DOHH2 (cell line): ENCODE measurements around the gene ARF1.

Experiments used
- CTCF ChIP-seq: fragments of 200-600 bp; sonication (generic); IDR thresholded peaks from one replicate; pipeline ENCODE4 v1.5.1; 2014; ENCODE audit warnings: antibody characterized with exemption, mild to moderate bottlenecking, low read depth, low read length; ENCODE audit not compliant: poor library complexity, severe bottlenecking
- EZH2phosphoT487 ChIP-seq: fragments of 200-600 bp; sonication (generic); IDR thresholded peaks from 2 replicates; pipeline ENCODE4 v1.6.1; 2017; ENCODE audit warnings: borderline replicate concordance, mild to moderate bottlenecking, antibody characterized with exemption, low read length, moderate library complexity, mixed read lengths

GRCh38 chr1:228120351-228120750, 37.8 kb downstream of the ARF1 start:
- TF ChIP-seq CTCF (no peak), EZH2phosphoT487 (no peak)
